CD4-positive, alpha-beta memory T cell (primary cell): ENCODE data around the gene IRX2. TPM values are rescaled to one million over a fixed set of nuclear protein-coding genes. Genes with fewer than 3 reads are reported as not detected.

Experiments
- CTCF ChIA-PET: fragments of 350-600 bp; sonication (Branson Sonifier 250); formaldehyde crosslinking; loops from one replicate; lab custom pipeline; 2021; ENCODE audit warnings: inconsistent platforms; ENCODE audit not compliant: partially characterized antibody; lab: Charles Lee
- POLR2A ChIA-PET: fragments of 350-600 bp; sonication (Branson Sonifier 250); formaldehyde crosslinking; loops from one replicate; lab custom pipeline; 2021; ENCODE audit not compliant: partially characterized antibody; lab: Charles Lee
- DNase-seq, 5 donors: peaks; one replicate each; pipeline versions ENCODE4 v3.0.0 to v3.0.0-alpha.2; 2020 to 2022; ENCODE audit warnings: mixed read lengths in 1 of 5
- H3K27ac ChIP-seq: one replicate; pipeline ENCODE4 v1.7.0; 2013; ENCODE audit warnings: low read depth, low read length
- H3K27me3 ChIP-seq: 2 replicates; pipeline ENCODE4 v1.7.0; 2013; ENCODE audit warnings: mild to moderate bottlenecking, low read length, moderate library complexity; ENCODE audit not compliant: insufficient read depth
- H3K36me3 ChIP-seq: 2 replicates; pipeline ENCODE4 v1.7.0; 2013; ENCODE audit warnings: mild to moderate bottlenecking, low read length, moderate library complexity; ENCODE audit not compliant: insufficient read depth
- H3K4me1 ChIP-seq: 2 replicates; pipeline ENCODE4 v1.7.0; 2013; ENCODE audit warnings: mild to moderate bottlenecking, low read length, moderate library complexity; ENCODE audit not compliant: insufficient read depth
- H3K4me3 ChIP-seq, 2 donors: one replicate each; pipeline ENCODE4 v1.7.0; 2013; ENCODE audit warnings: low read length in 2 of 2, mild to moderate bottlenecking in 1 of 2
- H3K9me3 ChIP-seq, 2 donors: one replicate each; pipeline ENCODE4 v1.7.0; 2013; ENCODE audit warnings: low read length in 2 of 2, control low read depth in 1 of 2; ENCODE audit not compliant: control insufficient read depth in 1 of 2
- H3K27ac Mint-ChIP-seq, 7 donors: one replicate each; pipeline ENCODE4 v1.8.0; 2020 to 2021; ENCODE audit warnings: mixed read lengths in 7 of 7, mild to moderate bottlenecking in 6 of 7, inconsistent platforms in 3 of 7, moderate library complexity in 3 of 7
- H3K27me3 Mint-ChIP-seq, 2 donors: one replicate each; pipeline ENCODE4 v1.8.0; 2020 to 2021; ENCODE audit warnings: mixed read lengths in 2 of 2
- H3K36me3 Mint-ChIP-seq, 2 donors: one replicate each; pipeline ENCODE4 v1.8.0; 2020 to 2021; ENCODE audit warnings: mixed read lengths in 2 of 2, inconsistent platforms in 1 of 2, mild to moderate bottlenecking in 1 of 2
- H3K4me1 Mint-ChIP-seq, 4 donors: one replicate each; pipeline ENCODE4 v1.8.0; 2020 to 2021; ENCODE audit warnings: mixed read lengths in 4 of 4, mild to moderate bottlenecking in 1 of 4
- H3K4me3 Mint-ChIP-seq, 8 donors: one replicate each; pipeline ENCODE4 v1.8.0; 2020 to 2021; ENCODE audit warnings: mixed read lengths in 8 of 8, mild to moderate bottlenecking in 7 of 8, moderate library complexity in 6 of 8, inconsistent platforms in 3 of 8
- H3K9me3 Mint-ChIP-seq, 8 donors: one replicate each; pipeline ENCODE4 v1.8.0; 2020 to 2021; ENCODE audit warnings: mixed read lengths in 8 of 8, mild to moderate bottlenecking in 5 of 8, inconsistent platforms in 3 of 8, moderate library complexity in 1 of 8
- intact Hi-C: fragments of 100-400 bp; cut with micrococcal nuclease; formaldehyde crosslinking; loops from one replicate; pipeline ENCODE4 v1.15.1; 2023
- polyA plus RNA-seq, 2 donors: library from polyadenylated mRNA; unstranded; fragments of 300-500 nt; fragmentation: Illumina TruSeq; gene quantifications; one replicate each; pipeline ENCODE4 v1.2.3, GENCODE V29; 2021
- total RNA-seq, 2 experiments: library from RNA; stranded (reverse); gene quantifications; one replicate each; pipeline ENCODE4 v1.2.3, GENCODE V29; 2021

Gene IRX2
- total and polyA plus RNA-seq, 4 experiments from 2014 or later: not detected

DNA sequence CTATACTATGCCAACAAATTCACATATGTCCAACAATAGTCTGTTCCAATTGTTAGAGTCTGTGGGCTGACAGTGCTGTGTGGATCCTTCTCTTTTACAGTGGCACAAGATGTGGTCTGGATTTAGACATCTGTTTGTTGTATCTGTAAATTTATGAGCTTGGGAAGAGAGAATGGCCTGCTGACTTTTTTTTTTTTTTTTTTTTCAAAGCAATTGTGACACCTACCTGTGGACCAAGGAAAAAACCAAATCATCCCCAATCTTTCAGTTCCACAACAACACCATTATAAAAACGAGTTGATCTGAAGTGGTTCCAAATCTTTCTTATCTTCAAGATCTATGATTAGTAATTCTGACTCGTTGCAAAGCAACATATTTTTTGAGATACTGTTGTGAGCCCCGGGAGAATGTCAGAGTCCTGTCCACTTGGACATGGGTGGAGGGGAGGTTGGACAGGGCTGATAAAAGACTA, 4.9 kb downstream of the IRX2 start:
- H3K27ac Mint-ChIP-seq: no peak overlapping the region
- intact Hi-C loops: no loop called here
- no peak overlapping the region for H3K27ac ChIP-seq

DNA sequence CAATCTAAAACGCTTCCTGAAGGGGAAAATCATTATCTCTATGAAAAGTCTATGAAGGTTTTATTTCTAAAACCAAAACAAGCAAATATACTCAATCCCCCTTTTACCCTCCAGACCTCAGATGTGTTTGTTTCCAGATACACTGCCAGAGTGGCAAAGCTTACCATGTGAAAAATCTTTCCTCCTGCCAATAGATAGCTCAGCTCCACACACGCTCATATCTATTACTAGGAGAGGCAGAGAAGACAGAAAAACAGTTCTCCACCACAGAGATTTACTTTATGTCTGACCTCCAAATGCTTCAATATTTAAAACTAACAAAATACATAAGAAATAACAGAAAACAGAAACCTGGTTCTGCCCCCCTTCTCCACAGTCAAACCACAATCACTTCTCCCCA, 7.0 kb downstream of the IRX2 start:
- H3K27me3 ChIP-seq: no peaks in the 10 kb centered on the region
- H3K4me3 ChIP-seq: no peak overlapping the region
- ChIA-PET POLR2A (no interaction called here), CTCF (no interaction called here)
- H3K4me1 ChIP-seq: no peaks in the 10 kb centered on the region
- no peak overlapping the region for H3K27ac ChIP-seq
- DNase-seq: no peak
- H3K4me1 Mint-ChIP-seq: peaks cover 0 to 3% (median 1%) of the 10 kb centered on the region in 4 donors
- no peaks in the 10 kb centered on the region for H3K36me3 ChIP-seq
- no peak overlapping the region for H3K27ac Mint-ChIP-seq
- H3K4me3 Mint-ChIP-seq: no peak overlapping the region
- intact Hi-C loops: no loop called here
- no peaks in the 10 kb centered on the region for H3K9me3 ChIP-seq
- H3K36me3 Mint-ChIP-seq: no peaks in the 10 kb centered on the region
- H3K9me3 Mint-ChIP-seq: peaks cover 0 to 9% (median 4%) of the 10 kb centered on the region in 8 donors
- peaks cover 45 to 47% of the 10 kb centered on the region in 2 donors for H3K27me3 Mint-ChIP-seq

More for the DNA sequence above, 4.9 kb downstream of the IRX2 start:
- H3K9me3 ChIP-seq: no peaks in the 10 kb centered on the region
- Mint-ChIP-seq H3K4me3 (no peak overlapping the region), H3K27me3 (peaks cover 43 to 45% of the 10 kb centered on the region in 2 donors), H3K9me3 (peaks cover 0 to 11% (median 4%) of the 10 kb centered on the region in 8 donors), H3K36me3 (no peaks in the 10 kb centered on the region), H3K4me1 (peaks cover 0 to 9% (median 1%) of the 10 kb centered on the region in 4 donors)
- no peak for DNase-seq
- no peaks in the 10 kb centered on the region for H3K27me3 ChIP-seq
- H3K4me1 ChIP-seq: no peaks in the 10 kb centered on the region
- CTCF ChIA-PET: no interaction called here
- H3K36me3 ChIP-seq: no peaks in the 10 kb centered on the region
- H3K4me3 ChIP-seq: no peak overlapping the region
- POLR2A ChIA-PET: no interaction called here

DNA sequence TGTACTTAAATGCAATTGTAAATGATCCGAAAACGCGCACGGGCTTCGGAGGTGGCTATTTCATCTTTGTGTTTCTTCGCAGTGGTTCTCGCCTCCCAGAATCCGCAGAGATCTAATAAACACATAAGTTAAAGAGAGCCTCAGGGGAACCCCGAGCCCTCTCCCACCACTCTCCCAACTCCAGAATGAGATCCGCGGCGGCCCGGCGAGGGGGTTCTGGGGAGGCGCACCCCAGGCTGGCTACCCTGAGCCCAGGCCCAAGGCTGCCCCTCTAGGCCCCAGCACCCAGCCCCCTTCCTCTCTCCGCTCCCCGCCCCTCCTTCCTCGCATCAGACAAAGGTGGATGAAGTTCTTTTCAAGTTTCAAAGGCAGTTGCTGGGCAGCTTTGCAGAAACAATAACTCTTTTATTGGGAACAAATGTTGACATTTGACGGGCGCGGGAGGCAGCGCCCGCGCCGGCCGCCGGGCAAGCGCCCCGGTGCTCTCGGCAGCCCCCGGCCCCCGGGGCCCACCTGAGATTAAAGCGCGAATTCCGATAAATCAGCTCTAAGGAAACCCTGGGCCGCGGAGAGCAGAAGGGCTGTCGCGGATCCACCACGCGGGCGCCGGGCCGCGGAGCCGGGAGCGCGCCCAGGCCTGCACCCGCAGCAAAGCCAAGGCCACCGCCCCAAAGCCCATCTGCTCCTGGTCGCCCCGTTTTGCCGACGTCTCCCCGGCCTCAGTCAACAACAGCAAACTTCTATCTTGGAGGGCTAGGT, 8.4 kb downstream of the IRX2 start:
- Mint-ChIP-seq H3K27me3 (peaks cover 42 to 45% of the 10 kb centered on the region in 2 donors), H3K4me1 (no peaks in the 10 kb centered on the region), H3K27ac (no peak overlapping the region), H3K36me3 (no peaks in the 10 kb centered on the region), H3K4me3 (peak overlapping the region in 1 of 8 donors; percentile 39), H3K9me3 (peaks cover 0 to 9% (median 4%) of the 10 kb centered on the region in 8 donors)
- H3K27ac ChIP-seq: no peak overlapping the region
- no peak overlapping the region for H3K4me3 ChIP-seq
- H3K4me1 ChIP-seq: no peaks in the 10 kb centered on the region
- ChIA-PET POLR2A (no interaction called here), CTCF (interaction anchor here (1.1 kb wide), 1 partner anchor 8 kb away, joined by 3 read pairs; no protein-coding TSS in a partner anchor)
- intact Hi-C loops: no loop called here
- no peak for DNase-seq
- no peaks in the 10 kb centered on the region for H3K9me3 ChIP-seq
- no peaks in the 10 kb centered on the region for H3K36me3 ChIP-seq
- H3K27me3 ChIP-seq: no peaks in the 10 kb centered on the region

DNA sequence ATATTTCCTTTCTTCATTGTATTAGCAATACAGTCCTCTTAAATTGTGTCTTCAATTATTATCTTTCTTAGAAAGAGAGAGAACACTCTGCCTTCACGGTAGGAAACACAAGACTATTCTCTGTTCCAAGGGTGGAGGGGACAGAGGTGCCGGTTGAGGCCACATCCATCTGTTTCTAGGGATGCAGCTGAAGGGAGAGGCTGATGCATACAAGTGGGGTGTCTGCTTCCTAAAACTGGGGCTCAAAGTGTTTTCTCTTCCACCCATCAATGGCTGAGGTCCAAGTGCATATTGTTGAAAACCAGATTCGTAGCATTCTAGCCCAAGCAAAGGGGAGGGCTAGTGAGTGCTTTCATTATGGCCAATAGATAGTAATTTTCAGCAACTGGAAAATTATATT, 9.5 kb downstream of the IRX2 start:
- no peaks in the 10 kb centered on the region for H3K36me3 ChIP-seq
- H3K27ac ChIP-seq: no peak overlapping the region
- intact Hi-C loops: no loop called here
- no peaks in the 10 kb centered on the region for H3K4me1 Mint-ChIP-seq
- H3K9me3 ChIP-seq: no peaks in the 10 kb centered on the region
- no peaks in the 10 kb centered on the region for H3K4me1 ChIP-seq
- no peaks in the 10 kb centered on the region for H3K36me3 Mint-ChIP-seq
- peaks cover 0 to 9% (median 4%) of the 10 kb centered on the region in 8 donors for H3K9me3 Mint-ChIP-seq
- H3K4me3 Mint-ChIP-seq: no peak overlapping the region
- H3K4me3 ChIP-seq: no peak overlapping the region
- peaks cover 41 to 42% of the 10 kb centered on the region in 2 donors for H3K27me3 Mint-ChIP-seq
- ChIA-PET CTCF (no interaction called here), POLR2A (no interaction called here)
- H3K27ac Mint-ChIP-seq: no peak overlapping the region
- H3K27me3 ChIP-seq: no peaks in the 10 kb centered on the region
- no peak for DNase-seq

DNA sequence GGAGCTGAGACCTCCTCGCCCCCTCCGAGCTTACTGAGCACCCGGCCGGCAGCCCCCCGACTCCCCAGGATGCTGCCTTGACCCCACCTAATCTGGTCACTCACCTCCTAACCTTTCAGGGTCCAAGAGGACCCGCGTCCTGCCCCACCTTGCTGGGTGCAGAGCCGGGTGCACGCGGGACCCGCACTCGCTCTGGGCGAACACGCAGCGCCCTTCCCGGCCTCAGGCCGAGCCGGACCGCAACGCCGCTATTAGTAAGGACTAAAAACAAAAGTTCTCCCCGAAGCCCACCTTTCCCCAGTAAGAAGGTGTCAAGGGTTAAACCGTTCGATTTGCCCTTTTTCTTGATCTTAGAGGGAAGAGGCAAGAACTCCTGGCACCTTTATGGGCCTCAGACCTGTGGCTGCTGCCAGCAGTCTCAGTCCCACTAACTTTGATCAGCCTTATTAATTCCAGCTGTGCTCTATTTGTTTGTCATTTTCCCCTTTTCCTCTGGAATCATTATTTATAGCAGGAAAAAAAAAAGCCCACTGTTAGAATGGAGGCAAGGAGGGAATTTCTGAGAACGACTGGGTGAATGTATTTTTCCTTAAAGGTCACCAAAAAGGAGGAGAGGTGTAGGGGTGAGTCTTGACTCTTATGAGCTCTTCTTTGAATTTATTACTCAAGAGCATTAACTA, 10.5 kb downstream of the IRX2 start:
- DNase-seq: no peak
- Histone ChIP-seq H3K9me3 (no peaks in the 10 kb centered on the region), H3K4me1 (no peaks in the 10 kb centered on the region), H3K27me3 (no peaks in the 10 kb centered on the region), H3K4me3 (no peak overlapping the region), H3K27ac (no peak overlapping the region), H3K36me3 (no peaks in the 10 kb centered on the region)
- ChIA-PET POLR2A (no interaction called here), CTCF (no interaction called here)
- intact Hi-C loops: no loop called here
- H3K27ac Mint-ChIP-seq: no peak overlapping the region
- H3K27me3 Mint-ChIP-seq: peaks cover 34 to 37% of the 10 kb centered on the region in 2 donors
- H3K4me3 Mint-ChIP-seq: no peak overlapping the region
- no peaks in the 10 kb centered on the region for H3K4me1 Mint-ChIP-seq
- H3K36me3 Mint-ChIP-seq: no peaks in the 10 kb centered on the region
- peaks cover 0 to 10% (median 2%) of the 10 kb centered on the region in 8 donors for H3K9me3 Mint-ChIP-seq

DNA sequence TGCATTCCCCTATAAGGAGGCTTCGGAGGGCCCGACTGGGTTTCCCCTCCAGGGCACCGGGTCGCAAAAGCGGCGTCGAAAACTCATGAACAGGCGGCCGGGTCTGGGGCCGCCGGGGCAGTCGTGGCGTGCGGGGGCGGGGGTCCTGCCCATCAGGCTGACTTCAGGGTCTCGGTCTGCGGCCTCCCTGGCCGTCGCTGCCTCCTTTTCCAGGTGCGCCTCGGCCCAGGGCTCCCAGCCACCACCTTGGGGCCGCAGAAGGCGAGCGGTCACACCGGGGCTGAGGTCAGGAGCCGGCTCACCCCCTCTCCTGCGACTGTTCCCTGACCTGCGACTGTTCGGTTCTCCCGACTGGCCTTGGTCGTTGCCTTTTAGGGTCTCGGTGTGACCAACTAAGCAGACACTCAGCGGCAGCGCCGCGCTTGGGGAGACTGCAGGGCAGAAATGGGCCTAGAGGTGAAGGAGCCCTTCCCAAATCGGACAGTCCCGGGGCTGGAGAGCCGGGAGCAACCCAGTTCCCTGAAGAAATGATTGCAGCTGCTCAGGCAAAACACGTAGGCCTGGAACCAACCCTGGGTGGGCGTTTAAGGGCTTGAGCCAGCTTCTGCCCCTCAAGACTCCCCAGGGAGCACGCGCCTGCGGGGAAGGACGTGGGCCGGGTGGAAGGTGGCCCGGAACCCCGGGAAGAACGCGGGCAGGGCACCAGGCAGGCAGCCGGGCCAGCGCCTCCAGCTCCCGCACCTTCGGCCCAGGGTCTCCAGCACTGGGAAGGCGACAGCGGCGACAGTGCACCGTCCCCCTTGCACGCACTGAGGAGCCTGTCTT, 11.2 kb downstream of the IRX2 start:
- POLR2A ChIA-PET: no interaction called here
- peak overlapping the region in 1 of 8 donors; percentile 29 for H3K4me3 Mint-ChIP-seq
- peaks cover 0 to 10% (median 2%) of the 10 kb centered on the region in 8 donors for H3K9me3 Mint-ChIP-seq
- H3K4me1 Mint-ChIP-seq: no peaks in the 10 kb centered on the region
- no peaks in the 10 kb centered on the region for H3K36me3 Mint-ChIP-seq
- peaks cover 30 to 33% of the 10 kb centered on the region in 2 donors for H3K27me3 Mint-ChIP-seq
- no peaks in the 10 kb centered on the region for H3K36me3 ChIP-seq
- DNase-seq: no peak
- no peak overlapping the region for H3K27ac Mint-ChIP-seq
- H3K4me1 ChIP-seq: no peaks in the 10 kb centered on the region
- H3K4me3 ChIP-seq: no peak overlapping the region
- intact Hi-C loops: no loop called here
- H3K9me3 ChIP-seq: no peaks in the 10 kb centered on the region
- CTCF ChIA-PET: no interaction called here
- H3K27ac ChIP-seq: no peak overlapping the region
- no peaks in the 10 kb centered on the region for H3K27me3 ChIP-seq
